ENCODE measurements around the gene BEGAIN. TPM values are rescaled to one million over a fixed set of nuclear protein-coding genes. Genes with fewer than 3 reads are reported as not detected.

BEGAIN gene
- total and polyA plus RNA-seq, 12 donors: 0.20 to 4.3 (median 0.83) TPM

GRCh38 chr14:100551056-100551455 lies 36.2 kb downstream of the BEGAIN start:
- Histone ChIP-seq H3K27ac (no peak overlapping the region), H3K36me3 (no peaks in the 10 kb centered on the region), H3K4me3 (no peak overlapping the region), H3K4me1 (peaks cover 0 to 24% (median 5%) of the 10 kb centered on the region in 9 donors), H3K27me3 (peaks cover 0 to 3% (median 0%) of the 10 kb centered on the region in 7 donors), H3K9me3 (no peaks in the 10 kb centered on the region)
- intact Hi-C loops (cut with DNase I): no loop called here
- no peak for TF ChIP-seq CTCF (IDR thresholded peaks at IDR 0.05)
- ATAC-seq (no peak), DNase-seq (no peak)
- 89 to 92% methylated on average over 11 of the region's 11 CpGs for WGBS, 2 donors

GRCh38 chr14:100549834-100550625 lies 37.2 kb downstream of the BEGAIN start:
- no peak overlapping the region for H3K4me3 ChIP-seq
- H3K36me3 ChIP-seq: no peaks in the 10 kb centered on the region
- H3K4me1 ChIP-seq: peaks cover 0 to 29% (median 5%) of the 10 kb centered on the region in 9 donors
- peaks cover 0 to 3% (median 0%) of the 10 kb centered on the region in 7 donors for H3K27me3 ChIP-seq
- no peak for DNase-seq
- ATAC-seq: no peak
- H3K9me3 ChIP-seq: no peaks in the 10 kb centered on the region
- WGBS, 2 donors: 81 to 83% methylated on average over 29 of the region's 29 CpGs
- H3K27ac ChIP-seq: no peak overlapping the region
- no peak for TF ChIP-seq CTCF (IDR thresholded peaks at IDR 0.05)
- intact Hi-C loops (cut with DNase I): loop anchor here in 1 of 10 donors (10.0 kb wide), 2 partner anchors 165 to 1205 kb away; no protein-coding TSS in a partner anchor

GRCh38 chr14:100548939-100549338 lies 38.3 kb downstream of the BEGAIN start:
- no peak for ATAC-seq

GRCh38 chr14:100548295-100548655 lies 38.9 kb downstream of the BEGAIN start:
- Histone ChIP-seq H3K27me3 (peaks cover 0 to 3% (median 0%) of the 10 kb centered on the region in 7 donors), H3K27ac (peak overlapping the region in 1 of 10 donors; percentile 11), H3K4me1 (peaks cover 0 to 24% (median 0%) of the 10 kb centered on the region in 9 donors), H3K36me3 (no peaks in the 10 kb centered on the region), H3K4me3 (no peak overlapping the region), H3K9me3 (no peaks in the 10 kb centered on the region)
- TF ChIP-seq CTCF (IDR thresholded peaks at IDR 0.05): no peak
- ATAC-seq (no peak), DNase-seq (no peak)
- intact Hi-C loops (cut with DNase I): loop anchor here in 1 of 10 donors (10.0 kb wide), 2 partner anchors 163 to 1207 kb away; no protein-coding TSS in a partner anchor
- 56 to 77% methylated on average over 5 of the region's 5 CpGs for WGBS, 2 donors

More at GRCh38 chr14:100548939-100549338, 38.3 kb downstream of the BEGAIN start:
- intact Hi-C loops (cut with DNase I): loop anchor here in 1 of 10 donors (10.0 kb wide), 2 partner anchors 164 to 1206 kb away; no protein-coding TSS in a partner anchor
- Histone ChIP-seq H3K4me3 (no peak overlapping the region), H3K36me3 (no peaks in the 10 kb centered on the region), H3K9me3 (no peaks in the 10 kb centered on the region), H3K4me1 (peaks cover 0 to 26% (median 2%) of the 10 kb centered on the region in 9 donors), H3K27me3 (peaks cover 0 to 3% (median 0%) of the 10 kb centered on the region in 7 donors), H3K27ac (no peak overlapping the region)
- no peak for DNase-seq
- TF ChIP-seq CTCF (IDR thresholded peaks at IDR 0.05): no peak
- 86 to 87% methylated on average over 15 of the region's 15 CpGs for WGBS, 2 donors
